ENCODE measurements around the gene IQSEC1. TPM values are rescaled to one million over a fixed set of nuclear protein-coding genes. Genes with fewer than 3 reads are reported as not detected.

IQSEC1 gene
- total RNA-seq, 2 donors from 2014 or later = 22.7 to 24.5 TPM

DNA sequence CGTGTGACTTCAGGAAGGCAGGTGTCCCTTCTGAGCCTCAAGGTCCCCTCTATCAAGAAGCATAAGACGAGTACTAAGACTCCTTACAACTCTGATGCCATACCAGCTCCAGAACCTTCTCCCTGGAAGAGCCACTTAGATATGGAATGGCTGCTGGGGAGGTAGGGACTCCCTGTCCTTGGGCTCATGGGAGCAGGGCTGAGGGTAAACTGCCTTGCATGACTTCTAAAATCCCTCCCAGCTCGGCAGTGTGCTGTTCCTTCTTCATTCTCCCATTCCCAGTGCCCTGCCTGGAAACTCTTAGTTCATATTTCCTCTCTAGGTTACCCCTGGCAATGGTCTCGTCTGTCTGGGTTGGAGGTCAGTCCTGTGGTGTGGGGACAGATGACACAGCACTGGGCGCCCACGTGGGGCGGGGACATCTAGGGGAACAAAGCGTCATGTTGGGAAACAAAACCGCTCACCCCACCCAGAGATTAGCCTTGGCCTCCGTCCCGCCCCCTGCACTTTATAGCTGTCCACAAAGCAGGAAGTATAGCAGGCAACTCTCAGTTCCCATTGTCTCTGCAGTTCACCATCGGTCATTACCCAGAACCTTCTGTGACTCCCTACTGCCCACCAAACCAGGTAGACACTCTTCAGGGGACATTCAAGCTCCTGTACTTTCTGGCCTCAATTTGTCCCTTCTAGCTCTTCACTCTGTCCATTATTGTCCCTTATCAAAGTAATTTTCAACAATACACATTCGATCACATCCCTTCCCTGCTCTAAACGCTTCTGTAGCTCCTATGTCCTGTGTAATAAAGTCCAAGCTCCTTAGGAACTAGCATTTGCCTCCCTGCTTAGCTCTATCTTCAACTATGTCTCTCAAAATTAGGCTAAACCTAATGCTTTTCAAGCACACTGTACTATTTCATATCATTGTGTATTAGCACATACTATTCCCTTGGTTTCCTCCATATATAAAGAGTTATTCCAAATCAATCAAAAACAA, 73.8 kb downstream of the IQSEC1 start:
- Histone ChIP-seq H3K4me1 (ENCODE audit: control insufficient read depth, insufficient read depth, low read length) (no peaks in the 10 kb centered on the region), H3K9me3 (ENCODE audit: control insufficient read depth, low read length) (no peaks in the 10 kb centered on the region), H3K27me3 (ENCODE audit: control insufficient read depth, insufficient read depth, low read length, poor library complexity, severe bottlenecking) (no peaks in the 10 kb centered on the region), H3K27ac (ENCODE audit: low read depth, low read length) (no peak overlapping the region), H3K9ac (ENCODE audit: extremely low read depth, low read length, poor library complexity, severe bottlenecking) (no peak overlapping the region), H3K4me3 (ENCODE audit: low read length) (no peak overlapping the region), H3K36me3 (ENCODE audit: control insufficient read depth, insufficient read depth, low read length) (no peaks in the 10 kb centered on the region)
- H3K36me3 Mint-ChIP-seq (ENCODE audit: low read depth) = no peaks in the 10 kb centered on the region
- WGBS, 2 experiments (ENCODE audit: insufficient coverage in 1 of 2, insufficient read length in 1 of 2) = 89 to 91% methylated on average over 12 to 14 of the region's 14 CpGs
- TF ChIP-seq, protein P1, sequence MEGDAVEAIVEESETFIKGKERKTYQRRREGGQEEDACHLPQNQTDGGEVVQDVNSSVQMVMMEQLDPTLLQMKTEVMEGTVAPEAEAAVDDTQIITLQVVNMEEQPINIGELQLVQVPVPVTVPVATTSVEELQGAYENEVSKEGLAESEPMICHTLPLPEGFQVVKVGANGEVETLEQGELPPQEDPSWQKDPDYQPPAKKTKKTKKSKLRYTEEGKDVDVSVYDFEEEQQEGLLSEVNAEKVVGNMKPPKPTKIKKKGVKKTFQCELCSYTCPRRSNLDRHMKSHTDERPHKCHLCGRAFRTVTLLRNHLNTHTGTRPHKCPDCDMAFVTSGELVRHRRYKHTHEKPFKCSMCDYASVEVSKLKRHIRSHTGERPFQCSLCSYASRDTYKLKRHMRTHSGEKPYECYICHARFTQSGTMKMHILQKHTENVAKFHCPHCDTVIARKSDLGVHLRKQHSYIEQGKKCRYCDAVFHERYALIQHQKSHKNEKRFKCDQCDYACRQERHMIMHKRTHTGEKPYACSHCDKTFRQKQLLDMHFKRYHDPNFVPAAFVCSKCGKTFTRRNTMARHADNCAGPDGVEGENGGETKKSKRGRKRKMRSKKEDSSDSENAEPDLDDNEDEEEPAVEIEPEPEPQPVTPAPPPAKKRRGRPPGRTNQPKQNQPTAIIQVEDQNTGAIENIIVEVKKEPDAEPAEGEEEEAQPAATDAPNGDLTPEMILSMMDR (conservative IDR thresholded peaks at IDR 0.05) = no peak
- no peaks in the 10 kb centered on the region for H3K9me3 Mint-ChIP-seq
- no peak for DNase-seq
- H3K27ac Mint-ChIP-seq = no peak overlapping the region
- no peak overlapping the region for H3K4me3 Mint-ChIP-seq
- H3K27me3 Mint-ChIP-seq (ENCODE audit: insufficient read depth) = peaks cover 4% of the 10 kb centered on the region
- peaks cover 20% of the 10 kb centered on the region for H3K4me1 Mint-ChIP-seq

DNA sequence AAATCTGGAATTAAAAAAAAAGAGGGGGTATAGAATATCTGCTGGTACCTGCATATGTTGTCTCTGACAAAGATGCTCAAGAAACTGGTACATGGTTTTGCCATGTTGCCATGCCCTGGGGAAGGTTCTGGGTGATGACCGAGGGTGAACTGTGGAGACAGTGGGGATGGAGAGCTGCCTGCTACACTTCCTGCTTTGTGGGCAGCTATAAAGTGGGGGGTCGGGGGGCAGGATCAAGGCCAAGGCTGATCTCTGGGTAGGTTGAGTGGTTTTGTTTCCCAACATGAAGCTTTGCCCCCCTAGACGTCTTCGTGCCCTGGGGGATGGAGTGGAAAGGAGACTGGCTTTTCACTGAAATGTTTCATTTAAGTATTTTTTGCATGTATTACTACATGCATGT, 74.6 kb downstream of the IQSEC1 start:
- no peaks in the 10 kb centered on the region for H3K36me3 ChIP-seq (ENCODE audit: control insufficient read depth, insufficient read depth, low read length)
- Mint-ChIP-seq H3K27ac (no peak overlapping the region), H3K4me1 (peaks cover 12% of the 10 kb centered on the region), H3K27me3 (ENCODE audit: insufficient read depth) (peaks cover 4% of the 10 kb centered on the region), H3K4me3 (no peak overlapping the region), H3K36me3 (ENCODE audit: low read depth) (no peaks in the 10 kb centered on the region), H3K9me3 (no peaks in the 10 kb centered on the region)
- no peaks in the 10 kb centered on the region for H3K4me1 ChIP-seq (ENCODE audit: control insufficient read depth, insufficient read depth, low read length)
- no peaks in the 10 kb centered on the region for H3K9me3 ChIP-seq (ENCODE audit: control insufficient read depth, low read length)
- no peak overlapping the region for H3K4me3 ChIP-seq (ENCODE audit: low read length)
- H3K27ac ChIP-seq (ENCODE audit: low read depth, low read length) = no peak overlapping the region
- TF ChIP-seq, protein P1 (conservative IDR thresholded peaks at IDR 0.05) = no peak
- WGBS, 2 experiments (ENCODE audit: insufficient coverage in 1 of 2, insufficient read length in 1 of 2) = 67 to 82% methylated on average over 1 to 4 of the region's 4 CpGs
- H3K9ac ChIP-seq (ENCODE audit: extremely low read depth, low read length, poor library complexity, severe bottlenecking) = no peak overlapping the region
- DNase-seq = no peak
- no peaks in the 10 kb centered on the region for H3K27me3 ChIP-seq (ENCODE audit: control insufficient read depth, insufficient read depth, low read length, poor library complexity, severe bottlenecking)

GRCh38 chr3:12997387-12997786, 75.8 kb downstream of the IQSEC1 start:
- peaks cover 14% of the 10 kb centered on the region for H3K4me1 Mint-ChIP-seq
- Histone ChIP-seq H3K27ac (ENCODE audit: low read depth, low read length) (no peak overlapping the region), H3K36me3 (ENCODE audit: control insufficient read depth, insufficient read depth, low read length) (no peaks in the 10 kb centered on the region), H3K4me3 (ENCODE audit: low read length) (no peak overlapping the region), H3K9me3 (ENCODE audit: control insufficient read depth, low read length) (no peaks in the 10 kb centered on the region), H3K9ac (ENCODE audit: extremely low read depth, low read length, poor library complexity, severe bottlenecking) (no peak overlapping the region), H3K27me3 (ENCODE audit: control insufficient read depth, insufficient read depth, low read length, poor library complexity, severe bottlenecking) (no peaks in the 10 kb centered on the region), H3K4me1 (ENCODE audit: control insufficient read depth, insufficient read depth, low read length) (peaks cover 7% of the 10 kb centered on the region)
- H3K36me3 Mint-ChIP-seq (ENCODE audit: low read depth) = no peaks in the 10 kb centered on the region
- H3K4me3 Mint-ChIP-seq = no peak overlapping the region
- peaks cover 4% of the 10 kb centered on the region for H3K27me3 Mint-ChIP-seq (ENCODE audit: insufficient read depth)
- DNase-seq = no peak
- TF ChIP-seq, protein P1 (conservative IDR thresholded peaks at IDR 0.05) = no peak
- H3K9me3 Mint-ChIP-seq = no peaks in the 10 kb centered on the region
- no peak overlapping the region for H3K27ac Mint-ChIP-seq
